K562 (cell line): ENCODE data around the gene JDP2.

Experiments
- CBX5 ChIP-seq: IDR thresholded peaks from 2 replicates; pipeline ENCODE4 v1.6.1; 2014; ENCODE audit warnings: low read depth, borderline replicate concordance
- CTCF ChIP-seq, 3 experiments: IDR thresholded peaks in 2 of 3; conservative IDR thresholded peaks in 1 of 3; 2 replicates each; pipeline ENCODE4 v1.5.1; 2011 to 2012; ENCODE audit warnings: low read length in 3 of 3, mild to moderate bottlenecking in 3 of 3, control low read depth in 2 of 3, improper control_type of control experiment in 1 of 3, inconsistent platforms in 1 of 3, low read depth in 1 of 3, mixed read lengths in 1 of 3, moderate library complexity in 1 of 3; ENCODE audit not compliant: insufficient read depth in 2 of 3
- E2F1 ChIP-seq: sonication (generic); formaldehyde crosslinking; IDR thresholded peaks from 2 replicates; pipeline ENCODE4 v1.8.1; 2023; ENCODE audit warnings: mild to moderate bottlenecking, missing genetic modification reagents, moderate library complexity
- KAT2B ChIP-seq: IDR thresholded peaks from one replicate; pipeline ENCODE4 v1.6.1; 2012; ENCODE audit warnings: low read depth, mild to moderate bottlenecking, control low read depth, inconsistent platforms, low read length, moderate library complexity
- MAX ChIP-seq: sonication (generic); formaldehyde crosslinking; IDR thresholded peaks from 2 replicates; pipeline ENCODE4 v1.9.0; 2022; ENCODE audit warnings: mild to moderate bottlenecking, missing genetic modification reagents
- PHF8 ChIP-seq: fragments of 200-600 bp; sonication (generic); IDR thresholded peaks from 2 replicates; pipeline ENCODE4 v1.6.1; 2012; ENCODE audit warnings: mixed run types, mild to moderate bottlenecking, inconsistent platforms, low read length, moderate library complexity, borderline replicate concordance
- SPI1 ChIP-seq: IDR thresholded peaks from 2 replicates; pipeline ENCODE4 v1.6.1; 2011; ENCODE audit warnings: low read depth, low read length, control low read depth, borderline replicate concordance
- SRF ChIP-seq, 2 experiments: fragments of 250-450, 450-650 bp in 1 of 2; sonication (Bioruptor Pico) in 1 of 2; sonication (generic) in 1 of 2; formaldehyde crosslinking; IDR thresholded peaks; 2 replicates each; pipeline versions ENCODE4 v1.5.0 to v1.5.1; 2020 to 2022; ENCODE audit warnings: mild to moderate bottlenecking in 1 of 2, missing genetic modification reagents in 1 of 2
- TCF7L2 ChIP-seq: fragments of 150-350 bp; IDR thresholded peaks from 2 replicates; pipeline ENCODE4 v1.6.1; 2016; ENCODE audit warnings: low read depth, mild to moderate bottlenecking, low read length, moderate library complexity
- YY1 ChIP-seq, 3 experiments: IDR thresholded peaks; 2 replicates each; pipeline ENCODE4 v1.6.1; 2011; ENCODE audit warnings: low read length in 2 of 3, mild to moderate bottlenecking in 2 of 3, moderate library complexity in 2 of 3, borderline replicate concordance in 1 of 3, control low read depth in 1 of 3, low read depth in 1 of 3; ENCODE audit not compliant: insufficient read depth in 3 of 3, insufficient replicate concordance in 2 of 3, control insufficient read depth in 1 of 3, insufficient read length in 1 of 3; ENCODE audit errors: extremely low read depth in 1 of 3
- ZBTB33 ChIP-seq: sonication (generic); formaldehyde crosslinking; IDR thresholded peaks from 2 replicates; pipeline ENCODE4 v1.8.1; 2023; ENCODE audit warnings: mild to moderate bottlenecking, missing genetic modification reagents
- ZNF282 ChIP-seq: sonication (generic); formaldehyde crosslinking; IDR thresholded peaks from 2 replicates; pipeline ENCODE4 v1.8.1; 2023; ENCODE audit warnings: missing genetic modification reagents
- ZZZ3 ChIP-seq: fragments of 450-650 bp; IDR thresholded peaks from 2 replicates; pipeline ENCODE4 v1.6.1; 2016; ENCODE audit warnings: antibody characterized with exemption, mild to moderate bottlenecking, moderate library complexity

- TF ChIP-seq KAT2B (no peak), CTCF (IDR thresholded peaks at IDR 0.05 in 2 of 3, conservative IDR thresholded peaks at IDR 0.05 in 1 of 3; ENCODE audit: insufficient read depth in 2 of 3, low read depth in 1 of 3, low read length in 3 of 3) (peak in 1 of 3 experiments; percentile 15; a peak in 2 of 6 replicates), SPI1 (peak; percentile 46; the same call in 1 of the 2 replicates), ZNF282 (CRISPR knock-in tag) (no peak), PHF8 (peak; percentile 39; the same call in 1 of the 2 replicates), MAX (CRISPR knock-in tag) (no peak), ZZZ3 (no peak), YY1 (IDR thresholded peaks at IDR 0.05; ENCODE audit: borderline replicate concordance in 1 of 3, control insufficient read depth in 1 of 3, extremely low read depth in 1 of 3, insufficient read depth in 3 of 3, insufficient read length in 1 of 3, insufficient replicate concordance in 2 of 3, low read depth in 1 of 3, low read length in 2 of 3) (no peak), CBX5 (no peak), ZBTB33 (no peak), E2F1 (CRISPR knock-in tag) (no peak), SRF (CRISPR knock-in tag; IDR thresholded peaks at IDR 0.05) (no peak), TCF7L2 (no peak)
These were observed at the start of gene JDP2 for GRCh38 chr14:75427482-75428229.
